ENCODE data around the gene SDHA. TPM values are rescaled to one million over a fixed set of nuclear protein-coding genes. Genes with fewer than 3 reads are reported as not detected.
"Not testable (repeated sequence)": the region's sequence is repeated elsewhere in the genome, so short reads cannot be mapped to it uniquely, and the experiment has no call there.

The SDHA gene
- total RNA-seq, 3 donors from 2014 or later = 71.1 to 80.6 (median 79.5) TPM

DNA sequence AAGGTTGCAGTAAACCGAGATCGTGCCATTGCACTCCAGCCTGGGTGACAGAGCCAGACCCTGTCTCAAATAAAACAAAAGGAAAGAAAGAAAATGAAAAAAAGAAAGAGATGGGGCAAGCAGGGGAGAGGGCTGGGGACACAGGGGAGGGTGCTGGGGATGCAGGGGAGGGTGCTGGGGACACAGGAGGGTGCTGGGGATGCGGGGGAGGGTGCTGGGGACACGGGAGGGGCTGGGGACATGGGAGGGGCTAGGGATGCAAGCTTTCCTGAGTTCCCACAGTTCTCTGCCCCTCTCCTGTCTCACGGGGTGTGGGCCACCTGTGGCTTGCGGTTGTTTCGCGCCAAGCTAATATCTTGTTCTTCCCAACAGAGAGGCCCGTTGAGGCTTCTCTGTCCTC, 60.5 kb downstream of the SDHA start:
- Histone ChIP-seq H3K36me3 (no peaks in the 10 kb centered on the region), H3K27me3 (no peaks in the 10 kb centered on the region)
- intact Hi-C loops (cut with DNase I; ENCODE audit: low total_unique reads) = no loop called here

DNA sequence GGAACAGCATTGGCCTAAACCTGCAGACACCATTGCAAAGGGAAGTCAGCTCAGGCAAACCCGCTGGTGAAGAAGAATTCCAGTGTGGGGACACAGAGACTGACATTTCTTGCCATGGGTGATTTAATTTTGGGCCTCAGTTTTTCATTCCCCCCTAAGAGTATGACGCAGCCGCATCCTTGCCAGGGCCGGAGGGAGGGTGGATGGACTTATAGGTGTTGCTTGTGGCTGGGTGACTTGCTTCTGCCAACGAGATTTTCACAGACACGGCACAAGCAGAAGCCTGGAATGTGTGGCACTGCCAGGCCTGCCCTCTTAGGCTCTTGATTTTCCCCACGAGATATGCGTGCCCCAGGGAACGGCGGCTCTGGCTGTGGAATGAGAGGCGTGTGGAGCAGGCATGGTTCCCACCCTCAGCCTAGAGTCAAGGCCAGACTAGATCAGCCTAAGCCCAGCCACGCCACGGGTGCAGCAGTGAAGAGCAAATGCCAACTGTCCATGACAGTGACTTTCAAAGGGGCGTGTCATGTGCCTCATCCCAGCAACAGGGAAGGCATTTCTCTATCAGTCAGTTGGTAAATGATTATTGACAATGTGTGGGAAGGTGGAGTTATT, 61.0 kb downstream of the SDHA start:
- not testable (repeated sequence) for DNase-seq (ENCODE audit: low spot score in 2 of 2); H3K4me3 ChIP-seq

More for the DNA sequence above, 60.5 kb downstream of the SDHA start:
- no peaks in the 10 kb centered on the region for H3K9me3 ChIP-seq
- H3K4me1 ChIP-seq = no peaks in the 10 kb centered on the region
- no peak overlapping the region for H3K4me3 ChIP-seq
- no peak for TF ChIP-seq POLR2A (IDR thresholded peaks at IDR 0.05)
- TF ChIP-seq, protein P1, sequence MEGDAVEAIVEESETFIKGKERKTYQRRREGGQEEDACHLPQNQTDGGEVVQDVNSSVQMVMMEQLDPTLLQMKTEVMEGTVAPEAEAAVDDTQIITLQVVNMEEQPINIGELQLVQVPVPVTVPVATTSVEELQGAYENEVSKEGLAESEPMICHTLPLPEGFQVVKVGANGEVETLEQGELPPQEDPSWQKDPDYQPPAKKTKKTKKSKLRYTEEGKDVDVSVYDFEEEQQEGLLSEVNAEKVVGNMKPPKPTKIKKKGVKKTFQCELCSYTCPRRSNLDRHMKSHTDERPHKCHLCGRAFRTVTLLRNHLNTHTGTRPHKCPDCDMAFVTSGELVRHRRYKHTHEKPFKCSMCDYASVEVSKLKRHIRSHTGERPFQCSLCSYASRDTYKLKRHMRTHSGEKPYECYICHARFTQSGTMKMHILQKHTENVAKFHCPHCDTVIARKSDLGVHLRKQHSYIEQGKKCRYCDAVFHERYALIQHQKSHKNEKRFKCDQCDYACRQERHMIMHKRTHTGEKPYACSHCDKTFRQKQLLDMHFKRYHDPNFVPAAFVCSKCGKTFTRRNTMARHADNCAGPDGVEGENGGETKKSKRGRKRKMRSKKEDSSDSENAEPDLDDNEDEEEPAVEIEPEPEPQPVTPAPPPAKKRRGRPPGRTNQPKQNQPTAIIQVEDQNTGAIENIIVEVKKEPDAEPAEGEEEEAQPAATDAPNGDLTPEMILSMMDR (IDR thresholded peaks at IDR 0.05) = no peak
- TF ChIP-seq POLR2AphosphoS5 (IDR thresholded peaks at IDR 0.05) = no peak
- DNase-seq (ENCODE audit: low spot score in 2 of 2) = no peak
- H3K27ac ChIP-seq = no peak overlapping the region

DNA sequence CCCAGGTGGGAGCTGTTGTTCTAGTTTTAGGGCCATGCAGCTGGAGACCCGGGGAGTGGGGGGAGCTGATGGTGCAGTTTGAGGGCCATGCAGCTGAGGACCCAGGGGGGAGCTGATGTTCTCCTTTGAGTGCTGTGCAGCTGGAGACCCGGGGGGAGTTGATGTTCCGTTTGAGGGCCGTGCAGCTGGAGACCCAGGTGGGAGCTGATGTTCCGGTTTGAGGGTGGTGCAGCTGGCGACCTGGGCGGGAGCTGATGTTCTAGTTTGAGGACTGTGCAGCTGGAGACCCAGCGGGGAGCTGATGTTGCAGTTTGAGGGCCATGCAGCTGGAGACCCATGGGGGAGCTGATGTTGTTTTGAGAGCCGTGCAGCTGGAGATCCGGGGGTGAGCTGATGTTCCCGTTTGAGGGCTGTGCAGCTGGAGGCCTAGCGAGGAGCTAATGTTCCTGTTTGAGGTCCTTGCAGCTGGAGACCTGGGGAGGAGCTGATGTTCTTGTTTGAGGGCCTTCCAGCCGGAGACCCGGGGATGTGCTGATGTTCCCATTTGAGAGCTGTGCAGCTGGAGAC, 68.0 kb downstream of the SDHA start:
- no peak for DNase-seq (ENCODE audit: low spot score in 2 of 2)
- Histone ChIP-seq H3K4me1 (no peaks in the 10 kb centered on the region), H3K9me3 (no peaks in the 10 kb centered on the region), H3K27me3 (no peaks in the 10 kb centered on the region), H3K27ac (no peak overlapping the region), H3K4me3 (no peak overlapping the region), H3K36me3 (no peaks in the 10 kb centered on the region)
- intact Hi-C loops (cut with DNase I; ENCODE audit: low total_unique reads) = no loop called here
- no peak for TF ChIP-seq POLR2AphosphoS5 (IDR thresholded peaks at IDR 0.05)

More for the DNA sequence above, 61.0 kb downstream of the SDHA start:
- H3K4me1 ChIP-seq; intact Hi-C loops (cut with DNase I; ENCODE audit: low total_unique reads); H3K36me3 ChIP-seq; H3K9me3 ChIP-seq; H3K27me3 ChIP-seq; H3K27ac ChIP-seq: not testable (repeated sequence)

DNA sequence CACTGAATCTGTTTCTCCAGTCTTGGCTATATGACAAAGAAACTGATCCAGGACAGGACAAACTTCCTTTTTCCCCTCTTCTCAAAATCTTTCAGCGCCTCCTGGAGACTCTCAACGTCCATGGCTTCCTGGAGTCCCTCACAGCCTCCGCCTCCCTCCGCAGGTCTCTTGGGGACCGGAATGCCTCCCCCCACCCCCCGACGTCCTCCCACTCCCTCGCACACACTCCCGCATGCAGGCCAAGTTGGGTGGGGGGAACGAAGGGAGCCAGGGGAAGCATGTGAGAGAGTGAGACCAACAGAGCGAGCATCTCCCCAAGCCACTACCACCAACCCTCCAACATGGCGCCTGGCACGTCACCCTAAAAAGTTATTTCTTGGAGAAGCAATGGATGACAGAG, 72.1 kb downstream of the SDHA start:
- intact Hi-C loops (cut with DNase I; ENCODE audit: low total_unique reads); H3K27ac ChIP-seq; DNase-seq (ENCODE audit: low spot score in 2 of 2); H3K4me1 ChIP-seq; H3K9me3 ChIP-seq; H3K4me3 ChIP-seq; H3K27me3 ChIP-seq; H3K36me3 ChIP-seq: not testable (repeated sequence)

DNA sequence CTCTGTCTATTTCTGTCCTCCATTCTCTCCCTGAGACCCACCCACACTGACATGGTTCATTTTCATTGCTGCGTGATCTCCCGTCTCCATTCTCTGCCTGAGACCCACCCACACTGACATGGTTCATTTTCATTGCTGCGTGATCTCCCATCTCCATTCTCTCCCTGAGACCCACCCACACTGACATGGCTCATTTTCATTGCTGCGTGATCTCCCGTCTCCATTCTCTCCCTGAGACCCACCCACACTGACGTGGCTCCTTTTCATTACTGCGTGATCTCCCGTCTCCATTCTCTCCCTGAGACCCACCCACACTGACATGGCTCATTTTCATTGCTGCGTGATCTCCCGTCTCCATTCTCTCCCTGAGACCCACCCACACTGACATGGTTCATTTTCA, 73.2 kb downstream of the SDHA start:
- H3K4me1 ChIP-seq; H3K36me3 ChIP-seq; H3K27ac ChIP-seq; DNase-seq (ENCODE audit: low spot score in 2 of 2); H3K4me3 ChIP-seq; intact Hi-C loops (cut with DNase I; ENCODE audit: low total_unique reads); H3K9me3 ChIP-seq; H3K27me3 ChIP-seq: not testable (repeated sequence)

DNA sequence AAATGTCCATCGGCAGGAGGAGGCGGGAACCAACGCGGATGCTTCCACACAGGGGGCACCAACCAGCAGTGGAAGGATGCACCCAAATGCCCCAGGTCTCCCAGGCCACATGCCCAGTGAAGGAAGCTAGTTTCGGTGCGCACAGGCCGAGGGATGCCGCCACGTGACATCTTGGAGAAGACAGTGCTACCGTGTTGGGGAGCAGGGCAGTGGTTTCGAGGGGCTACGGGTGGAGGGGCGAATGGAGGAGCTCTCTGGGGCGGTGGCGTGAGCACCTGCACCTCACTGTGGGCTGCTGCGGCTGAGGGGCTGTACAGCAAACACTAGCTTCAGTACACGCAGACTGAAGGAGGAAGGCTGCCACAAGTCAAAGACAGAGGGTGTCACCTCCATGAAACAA, 76.7 kb downstream of the SDHA start:
- intact Hi-C loops (cut with DNase I; ENCODE audit: low total_unique reads); DNase-seq (ENCODE audit: low spot score in 2 of 2); H3K9me3 ChIP-seq; H3K36me3 ChIP-seq; H3K27ac ChIP-seq; H3K27me3 ChIP-seq; H3K4me1 ChIP-seq; H3K4me3 ChIP-seq: not testable (repeated sequence)

DNA sequence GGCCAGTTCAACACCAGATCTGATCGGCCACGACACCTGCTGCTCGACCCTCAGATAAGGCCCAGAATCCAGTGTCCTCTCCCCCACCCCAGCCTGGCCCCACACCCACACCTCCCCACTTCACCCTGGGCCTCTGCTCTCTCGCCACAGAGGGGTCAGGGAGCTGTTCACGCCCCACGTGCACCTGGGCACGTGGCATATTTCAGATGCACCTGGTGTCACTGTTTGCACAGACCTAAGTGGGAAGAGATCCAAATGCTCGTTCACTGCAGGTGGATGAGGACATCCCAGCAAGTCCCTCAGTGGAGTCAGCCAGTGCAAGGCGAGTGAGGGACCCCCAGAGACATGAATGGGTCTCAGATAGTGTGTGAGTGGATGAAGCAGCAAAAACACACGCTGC, 78.1 kb downstream of the SDHA start:
- H3K36me3 ChIP-seq; H3K4me3 ChIP-seq; intact Hi-C loops (cut with DNase I; ENCODE audit: low total_unique reads); H3K27me3 ChIP-seq; H3K4me1 ChIP-seq; H3K27ac ChIP-seq; H3K9me3 ChIP-seq; DNase-seq (ENCODE audit: low spot score in 2 of 2): not testable (repeated sequence)

DNA sequence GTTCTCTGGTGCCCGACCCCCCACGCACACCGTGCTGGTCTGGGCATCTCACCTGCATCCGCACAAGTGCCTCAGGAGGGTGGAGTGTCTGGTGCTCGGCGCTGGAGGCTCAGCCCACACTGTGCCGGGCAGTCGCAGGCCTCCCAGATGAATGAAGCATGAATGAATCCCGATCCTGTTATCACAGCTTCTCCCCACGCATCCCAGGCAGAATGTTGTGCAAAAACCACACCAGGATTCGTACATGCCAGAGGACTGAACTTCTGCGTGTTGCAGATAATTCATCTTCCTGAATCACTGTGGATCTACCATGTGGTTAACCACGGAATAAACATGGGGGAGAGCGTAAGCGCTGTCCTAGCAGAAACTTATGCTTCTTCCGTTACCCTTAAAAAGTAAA, 78.8 kb downstream of the SDHA start:
- DNase-seq (ENCODE audit: low spot score in 2 of 2); intact Hi-C loops (cut with DNase I; ENCODE audit: low total_unique reads); H3K4me1 ChIP-seq; H3K4me3 ChIP-seq; H3K36me3 ChIP-seq; H3K27ac ChIP-seq; H3K27me3 ChIP-seq; H3K9me3 ChIP-seq: not testable (repeated sequence)

DNA sequence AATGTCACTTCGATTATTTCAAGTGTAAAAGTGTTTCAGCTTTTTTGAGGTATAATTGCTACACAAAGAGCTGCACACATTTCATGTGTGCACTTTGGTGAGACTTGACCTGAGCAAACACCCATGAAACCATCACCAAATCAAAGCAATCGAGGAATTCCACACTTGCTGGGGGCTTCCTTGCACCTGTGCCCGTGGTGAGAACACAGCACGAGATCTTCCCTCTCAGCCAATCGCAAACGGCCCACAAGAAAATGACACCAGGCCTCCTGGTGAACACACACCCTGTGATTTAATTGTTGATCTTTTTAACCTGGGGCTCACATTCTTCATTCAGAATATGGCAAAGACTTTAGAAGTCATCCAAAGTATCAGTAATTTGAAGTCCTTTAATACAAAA, 79.3 kb downstream of the SDHA start:
- H3K27me3 ChIP-seq; H3K4me3 ChIP-seq; H3K4me1 ChIP-seq; intact Hi-C loops (cut with DNase I; ENCODE audit: low total_unique reads); H3K36me3 ChIP-seq; DNase-seq (ENCODE audit: low spot score in 2 of 2); H3K27ac ChIP-seq; H3K9me3 ChIP-seq: not testable (repeated sequence)

DNA sequence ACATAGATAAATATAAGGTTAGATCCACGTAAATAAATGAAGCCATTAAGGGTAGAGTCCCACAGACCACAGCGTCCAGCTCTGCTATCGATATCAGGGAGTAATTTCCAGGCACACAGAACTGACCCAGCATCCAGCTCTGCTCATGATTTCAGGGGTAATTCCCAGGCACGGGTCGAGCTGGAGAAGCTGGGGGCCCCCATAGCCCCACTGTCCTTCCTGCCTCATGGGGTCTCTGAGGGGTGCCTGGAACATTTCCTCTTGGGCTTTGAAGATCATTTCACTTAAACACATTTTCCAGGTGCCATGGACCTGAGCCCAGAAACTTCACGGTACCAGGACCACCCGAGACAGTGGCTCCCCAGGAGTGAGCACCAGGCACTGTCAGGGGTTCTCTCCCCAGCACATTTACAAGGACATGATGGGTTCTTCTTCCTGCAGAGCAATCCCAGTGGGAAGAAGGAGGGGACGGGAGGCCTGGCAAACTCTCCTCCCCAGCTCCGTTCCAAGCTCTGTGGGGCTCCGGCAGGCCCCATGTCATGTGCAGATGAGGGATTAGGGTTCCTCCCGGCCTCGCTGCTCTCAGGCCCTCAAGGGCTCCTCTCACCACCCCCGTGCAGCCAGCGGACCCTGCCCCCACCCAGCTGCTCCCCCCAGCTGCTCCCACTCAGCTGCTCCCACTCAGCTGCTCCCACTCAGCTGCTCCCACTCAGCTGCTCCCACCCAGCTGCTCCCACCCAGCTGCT, 80.0 kb downstream of the SDHA start:
- intact Hi-C loops (cut with DNase I; ENCODE audit: low total_unique reads); H3K4me3 ChIP-seq; DNase-seq (ENCODE audit: low spot score in 2 of 2); H3K27me3 ChIP-seq; H3K36me3 ChIP-seq; H3K4me1 ChIP-seq; H3K27ac ChIP-seq; H3K9me3 ChIP-seq: not testable (repeated sequence)
